Cardiac fibroblast (primary cell): ENCODE measurements around the gene DPYD.

Source experiments
- DNase-seq, 2 donors: peaks; one replicate each; pipeline versions ENCODE4 v3.0.0 to v3.0.0-alpha.2; 2010; ENCODE audit warnings: low read depth in 2 of 2
- H3K4me3 ChIP-seq, 2 donors: replicated peaks in 1 of 2; 1 replicate in 1 of 2; 2 replicates in 1 of 2; pipeline ENCODE4 v1.5.1; 2011; ENCODE audit warnings: low read depth in 2 of 2, low read length in 2 of 2, mild to moderate bottlenecking in 2 of 2, moderate library complexity in 1 of 2
- TF ChIP-seq, protein P1 (sequence below): IDR thresholded peaks from one replicate; pipeline ENCODE4 v1.5.1; 2011; ENCODE audit warnings: low read depth, mild to moderate bottlenecking, low read length, inconsistent platforms

Gene DPYD

DNA sequence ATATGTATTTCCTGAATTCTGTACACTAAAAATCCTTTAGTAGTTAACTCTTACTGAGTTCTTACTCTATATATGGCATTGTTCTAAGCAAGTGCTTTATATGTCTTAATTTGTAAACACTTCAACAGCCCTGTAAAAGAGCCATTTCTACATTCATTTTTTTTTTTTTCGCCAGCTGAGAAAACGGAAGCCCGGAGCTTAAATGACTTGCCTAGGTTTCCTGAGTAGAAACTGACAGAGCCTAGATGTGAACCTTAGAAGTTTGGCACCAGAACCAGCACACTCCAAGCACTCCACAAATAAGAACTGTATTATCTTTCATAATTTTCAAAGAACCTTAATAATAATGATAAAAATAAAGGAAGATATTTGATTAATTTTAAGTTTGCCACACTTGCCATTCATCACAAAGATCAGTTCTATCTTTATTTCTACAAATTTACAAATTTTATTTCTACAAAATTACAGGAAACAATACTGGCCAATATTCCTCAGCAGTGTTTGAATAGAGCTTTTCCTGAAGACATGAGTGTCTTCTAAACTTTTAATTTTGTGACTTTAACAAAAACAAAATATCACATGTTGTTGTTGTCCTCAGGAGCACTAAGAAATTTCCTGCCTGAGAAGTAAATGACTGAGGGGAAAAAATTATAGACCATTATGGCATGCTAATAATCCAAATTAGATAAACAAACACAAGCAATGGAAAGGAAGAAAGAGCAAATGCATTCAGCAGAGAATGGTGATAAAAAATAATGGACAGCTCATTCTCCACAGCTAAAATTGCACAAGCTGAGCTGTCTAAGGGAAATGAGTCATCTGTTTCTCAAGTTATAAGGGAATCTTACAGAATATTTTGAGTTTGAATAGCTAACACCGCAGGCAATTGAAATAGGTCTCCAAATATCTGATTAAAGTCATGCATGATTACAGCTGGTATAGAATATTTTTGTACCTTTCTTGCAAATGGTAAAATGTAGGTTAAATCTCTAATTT, 71.2 kb downstream of the DPYD start:
- DNase-seq = peak; percentile 84 to 90
- H3K4me3 ChIP-seq = no peak overlapping the region
- TF ChIP-seq, protein P1, sequence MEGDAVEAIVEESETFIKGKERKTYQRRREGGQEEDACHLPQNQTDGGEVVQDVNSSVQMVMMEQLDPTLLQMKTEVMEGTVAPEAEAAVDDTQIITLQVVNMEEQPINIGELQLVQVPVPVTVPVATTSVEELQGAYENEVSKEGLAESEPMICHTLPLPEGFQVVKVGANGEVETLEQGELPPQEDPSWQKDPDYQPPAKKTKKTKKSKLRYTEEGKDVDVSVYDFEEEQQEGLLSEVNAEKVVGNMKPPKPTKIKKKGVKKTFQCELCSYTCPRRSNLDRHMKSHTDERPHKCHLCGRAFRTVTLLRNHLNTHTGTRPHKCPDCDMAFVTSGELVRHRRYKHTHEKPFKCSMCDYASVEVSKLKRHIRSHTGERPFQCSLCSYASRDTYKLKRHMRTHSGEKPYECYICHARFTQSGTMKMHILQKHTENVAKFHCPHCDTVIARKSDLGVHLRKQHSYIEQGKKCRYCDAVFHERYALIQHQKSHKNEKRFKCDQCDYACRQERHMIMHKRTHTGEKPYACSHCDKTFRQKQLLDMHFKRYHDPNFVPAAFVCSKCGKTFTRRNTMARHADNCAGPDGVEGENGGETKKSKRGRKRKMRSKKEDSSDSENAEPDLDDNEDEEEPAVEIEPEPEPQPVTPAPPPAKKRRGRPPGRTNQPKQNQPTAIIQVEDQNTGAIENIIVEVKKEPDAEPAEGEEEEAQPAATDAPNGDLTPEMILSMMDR = no peak

DNA sequence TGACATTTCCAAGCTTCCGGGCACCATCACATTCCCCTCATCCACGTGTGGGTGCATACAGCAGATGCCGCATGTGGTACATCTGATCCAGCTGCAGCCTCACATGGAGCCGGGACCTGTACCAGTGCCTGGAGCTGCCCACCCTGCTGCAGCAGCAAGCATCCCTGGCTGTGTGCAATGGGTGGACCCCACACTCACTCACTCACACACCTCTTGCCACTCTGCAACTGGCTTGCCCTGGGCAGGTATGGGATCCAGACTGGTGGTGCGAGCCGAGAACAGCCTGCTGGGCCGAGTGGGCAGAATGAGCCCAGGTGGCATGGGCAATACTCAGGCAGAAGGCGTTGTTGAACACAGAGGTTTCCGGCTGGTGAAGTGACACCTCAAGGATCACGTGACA, 75.0 kb downstream of the DPYD start:
- no peak for DNase-seq
- H3K4me3 ChIP-seq = no peak overlapping the region
- TF ChIP-seq, protein P1 = no peak

- H3K4me3 ChIP-seq = no peak overlapping the region
- DNase-seq = no peak
- TF ChIP-seq, protein P1 = no peak
These were observed 76.2 kb downstream of the DPYD start for GRCh38 chr1:97844552-97845089.

DNA sequence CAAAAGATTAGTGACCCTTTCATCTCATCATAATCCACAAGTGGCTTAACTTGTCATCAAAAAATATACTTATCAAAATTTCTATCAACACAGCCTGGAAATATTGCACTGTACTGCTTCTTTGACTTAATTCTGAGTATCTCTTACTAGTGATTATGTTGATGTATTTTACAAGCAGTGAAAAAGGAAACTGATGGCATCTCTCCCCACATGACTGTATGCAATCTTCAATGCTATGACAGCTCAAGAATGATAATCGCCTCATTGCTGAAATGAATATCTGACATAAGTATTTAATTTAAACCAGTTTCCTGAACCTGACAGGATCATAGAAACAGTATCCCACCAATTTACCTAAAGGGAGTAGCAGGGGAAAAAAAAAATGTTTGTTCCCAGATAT, 79.5 kb downstream of the DPYD start:
- H3K4me3 ChIP-seq = no peak overlapping the region
- DNase-seq = no peak
- TF ChIP-seq, protein P1 = no peak

DNA sequence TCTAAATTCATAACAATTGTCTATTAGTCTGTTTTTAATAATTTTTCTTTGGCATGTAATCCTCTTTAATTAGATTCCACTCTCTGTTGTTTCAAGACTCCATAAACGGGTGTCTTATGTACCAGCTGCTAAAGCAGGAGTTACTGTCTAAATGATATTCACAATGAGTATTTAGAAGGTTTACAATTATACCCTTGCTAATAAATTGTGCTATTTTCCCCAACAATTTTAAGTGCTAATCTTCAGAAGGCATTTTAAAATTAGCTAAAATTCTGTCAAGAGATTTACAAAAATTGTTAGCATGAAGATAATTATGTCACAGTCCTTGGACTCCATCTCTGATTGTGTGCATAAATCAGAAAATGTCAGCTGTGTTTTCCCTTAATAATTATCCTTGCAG, 83.7 kb downstream of the DPYD start:
- H3K4me3 ChIP-seq = no peak overlapping the region
- TF ChIP-seq, protein P1 = no peak
- no peak for DNase-seq

- peak in 1 of 2 donors; percentile 13 for DNase-seq
- no peak overlapping the region for H3K4me3 ChIP-seq
- TF ChIP-seq, protein P1 = no peak
These were observed 85.9 kb downstream of the DPYD start for GRCh38 chr1:97834899-97835298.
